PFSK-1 (cell line): Measurements from ENCODE around the gene CARMIL1.

Source experiments
- FOXP2 ChIP-seq: optimal IDR thresholded peaks from 2 replicates; pipeline ENCODE3; 2011; ENCODE audit warnings: borderline replicate concordance, control low read depth, inconsistent platforms; ENCODE audit not compliant: insufficient read depth; ENCODE audit errors: extremely low read length, extremely low read depth
- POLR2AphosphoS5 ChIP-seq: IDR thresholded peaks from 2 replicates; pipeline ENCODE4 v1.6.1; 2012; ENCODE audit warnings: low read depth, mild to moderate bottlenecking, control low read depth, low read length, moderate library complexity
- SIN3A ChIP-seq: IDR thresholded peaks from 2 replicates; pipeline ENCODE4 v1.6.1; 2012; ENCODE audit warnings: mild to moderate bottlenecking, low read length, moderate library complexity, borderline replicate concordance; ENCODE audit not compliant: insufficient read depth
- TAF1 ChIP-seq: IDR thresholded peaks from 2 replicates; pipeline ENCODE4 v1.6.1; 2012; ENCODE audit warnings: low read length, control low read depth, borderline replicate concordance; ENCODE audit not compliant: insufficient read depth
- TF ChIP-seq, protein P1 (sequence below), 2 experiments: IDR thresholded peaks; 2 replicates each; pipeline versions ENCODE4 v1.6.1 to v1.8.0; 2011 to 2012; ENCODE audit warnings: low read depth in 2 of 2, low read length in 2 of 2, control low read depth in 1 of 2, inconsistent platforms in 1 of 2, mild to moderate bottlenecking in 1 of 2, moderate library complexity in 1 of 2; ENCODE audit not compliant: insufficient read depth in 1 of 2

The CARMIL1 gene

DNA sequence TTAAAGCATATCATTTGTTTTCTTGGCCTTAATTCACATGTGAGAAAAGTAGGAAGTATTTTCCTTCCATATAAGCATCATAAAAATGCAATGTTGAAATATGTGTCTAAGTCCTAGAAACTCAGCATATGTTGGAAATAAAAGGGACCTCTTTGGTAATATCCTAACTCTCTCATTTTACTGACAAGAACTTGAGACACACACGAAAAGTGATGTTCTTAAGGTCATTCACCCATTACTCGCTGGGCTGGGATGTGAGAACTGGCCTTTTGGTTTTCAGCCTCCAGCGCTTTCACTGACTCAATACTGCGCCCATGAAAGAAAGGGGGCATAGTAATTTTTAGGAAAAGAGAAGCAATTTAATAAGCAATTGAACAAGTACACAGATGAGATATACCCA, 219.3 kb downstream of the CARMIL1 start:
- TF ChIP-seq, protein P1, sequence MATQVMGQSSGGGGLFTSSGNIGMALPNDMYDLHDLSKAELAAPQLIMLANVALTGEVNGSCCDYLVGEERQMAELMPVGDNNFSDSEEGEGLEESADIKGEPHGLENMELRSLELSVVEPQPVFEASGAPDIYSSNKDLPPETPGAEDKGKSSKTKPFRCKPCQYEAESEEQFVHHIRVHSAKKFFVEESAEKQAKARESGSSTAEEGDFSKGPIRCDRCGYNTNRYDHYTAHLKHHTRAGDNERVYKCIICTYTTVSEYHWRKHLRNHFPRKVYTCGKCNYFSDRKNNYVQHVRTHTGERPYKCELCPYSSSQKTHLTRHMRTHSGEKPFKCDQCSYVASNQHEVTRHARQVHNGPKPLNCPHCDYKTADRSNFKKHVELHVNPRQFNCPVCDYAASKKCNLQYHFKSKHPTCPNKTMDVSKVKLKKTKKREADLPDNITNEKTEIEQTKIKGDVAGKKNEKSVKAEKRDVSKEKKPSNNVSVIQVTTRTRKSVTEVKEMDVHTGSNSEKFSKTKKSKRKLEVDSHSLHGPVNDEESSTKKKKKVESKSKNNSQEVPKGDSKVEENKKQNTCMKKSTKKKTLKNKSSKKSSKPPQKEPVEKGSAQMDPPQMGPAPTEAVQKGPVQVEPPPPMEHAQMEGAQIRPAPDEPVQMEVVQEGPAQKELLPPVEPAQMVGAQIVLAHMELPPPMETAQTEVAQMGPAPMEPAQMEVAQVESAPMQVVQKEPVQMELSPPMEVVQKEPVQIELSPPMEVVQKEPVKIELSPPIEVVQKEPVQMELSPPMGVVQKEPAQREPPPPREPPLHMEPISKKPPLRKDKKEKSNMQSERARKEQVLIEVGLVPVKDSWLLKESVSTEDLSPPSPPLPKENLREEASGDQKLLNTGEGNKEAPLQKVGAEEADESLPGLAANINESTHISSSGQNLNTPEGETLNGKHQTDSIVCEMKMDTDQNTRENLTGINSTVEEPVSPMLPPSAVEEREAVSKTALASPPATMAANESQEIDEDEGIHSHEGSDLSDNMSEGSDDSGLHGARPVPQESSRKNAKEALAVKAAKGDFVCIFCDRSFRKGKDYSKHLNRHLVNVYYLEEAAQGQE (IDR thresholded peaks at IDR 0.05; ENCODE audit: insufficient read depth in 1 of 2, low read depth in 2 of 2, low read length in 2 of 2) = no peak

DNA sequence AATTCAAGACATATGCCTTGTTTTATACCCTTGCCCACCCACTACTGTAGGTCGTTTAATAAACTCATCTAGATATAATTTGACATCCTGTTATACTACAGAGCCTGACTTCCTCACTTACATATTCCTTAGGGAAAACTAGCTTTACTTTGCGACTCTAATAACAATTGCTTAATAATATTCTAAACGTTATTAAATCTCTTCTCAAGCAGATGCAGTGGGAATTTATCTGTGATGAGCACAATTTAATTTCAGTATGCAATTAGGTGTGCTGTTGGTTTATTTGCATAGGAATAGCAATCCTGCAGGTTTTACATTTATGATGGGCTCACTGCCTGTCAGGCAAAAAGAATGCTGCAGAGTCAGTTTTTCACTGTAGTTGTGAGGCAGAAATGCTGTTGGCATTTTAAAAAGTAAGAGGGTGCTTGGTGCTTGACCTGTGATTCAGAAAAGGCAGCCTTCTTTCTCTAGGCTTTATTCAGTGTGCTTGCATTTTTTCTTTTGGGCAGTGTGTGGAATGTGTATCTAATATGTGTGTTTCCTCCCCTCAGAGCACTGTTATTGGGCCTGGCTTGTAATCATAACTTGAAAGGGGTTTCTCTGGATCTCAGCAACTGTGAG, 220.6 kb downstream of the CARMIL1 start:
- no peak for TF ChIP-seq SIN3A
- no peak for TF ChIP-seq FOXP2
- TF ChIP-seq TAF1 = no peak
- TF ChIP-seq POLR2AphosphoS5 = no peak

DNA sequence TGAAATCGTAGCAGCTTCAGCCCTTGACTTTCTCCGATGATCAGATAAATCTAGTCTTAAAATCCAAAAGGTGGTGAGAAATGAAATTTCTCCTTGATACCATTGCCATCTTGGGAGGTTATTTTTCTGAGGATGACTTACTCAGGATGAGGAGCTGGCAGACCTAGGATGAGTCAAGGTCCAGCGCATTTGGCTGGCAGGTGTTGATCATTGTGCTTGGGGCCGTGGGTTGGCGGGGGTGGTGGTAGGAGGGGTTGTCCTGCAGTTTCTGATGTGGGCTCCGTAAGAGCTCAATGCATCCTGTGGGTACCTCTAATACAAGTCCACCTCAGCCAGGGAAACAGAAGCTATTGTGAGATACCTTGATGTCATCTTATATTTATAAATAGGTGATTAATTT, 224.5 kb downstream of the CARMIL1 start:
- TF ChIP-seq FOXP2 (no peak), SIN3A (no peak), TAF1 (no peak), POLR2AphosphoS5 (no peak)
- TF ChIP-seq, protein P1 (IDR thresholded peaks at IDR 0.05; ENCODE audit: insufficient read depth in 1 of 2, low read depth in 2 of 2, low read length in 2 of 2) = no peak

DNA sequence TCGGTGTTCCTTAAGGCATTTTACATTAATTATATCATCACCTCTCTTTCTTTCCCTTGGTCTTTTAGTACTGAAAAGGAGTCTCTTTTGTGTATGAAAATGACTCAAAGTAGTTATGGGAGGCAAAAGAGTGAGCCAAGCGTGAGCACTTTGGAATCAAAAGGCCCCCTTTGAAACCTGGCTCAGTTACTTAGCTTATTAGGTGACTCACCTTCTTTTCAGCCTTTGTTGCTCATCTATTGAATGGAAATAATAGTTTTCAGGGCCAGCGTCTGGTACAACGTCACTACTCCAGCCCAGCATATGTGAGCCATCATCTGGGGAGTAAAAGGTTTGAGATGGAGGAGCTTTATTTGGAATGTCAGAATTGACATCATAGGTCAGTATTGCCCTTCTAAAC, 225.5 kb downstream of the CARMIL1 start:
- TF ChIP-seq FOXP2 (no peak), POLR2AphosphoS5 (no peak), TAF1 (no peak), SIN3A (no peak)
- TF ChIP-seq, protein P1 (IDR thresholded peaks at IDR 0.05; ENCODE audit: insufficient read depth in 1 of 2, low read depth in 2 of 2, low read length in 2 of 2) = no peak

DNA sequence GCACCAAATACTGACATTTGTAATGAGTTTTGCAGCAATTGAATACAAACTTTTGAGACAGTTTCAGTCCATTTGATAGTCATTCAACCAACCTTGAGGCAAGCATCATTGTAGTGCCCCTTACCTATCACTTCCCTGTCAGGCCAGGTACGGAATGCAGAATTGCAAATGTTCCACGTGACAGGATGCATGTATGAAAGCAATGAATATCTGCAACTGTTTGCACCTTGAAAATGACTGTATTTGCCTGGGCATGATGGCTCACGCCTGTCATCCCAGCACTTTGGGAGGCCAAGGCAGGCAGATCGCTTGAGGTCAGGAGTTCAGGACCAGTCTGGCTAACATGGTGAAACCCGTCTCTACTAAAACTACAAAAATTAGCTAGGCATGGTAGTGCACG, 226.8 kb downstream of the CARMIL1 start:
- TF ChIP-seq TAF1 (no peak), POLR2AphosphoS5 (no peak), SIN3A (no peak), FOXP2 (no peak)
- TF ChIP-seq, protein P1 (IDR thresholded peaks at IDR 0.05; ENCODE audit: insufficient read depth in 1 of 2, low read depth in 2 of 2, low read length in 2 of 2) = no peak
